Osteocyte (in vitro differentiated cells): Measurements from ENCODE around the gene KRTAP10-4. TPM values are rescaled to one million over a fixed set of nuclear protein-coding genes. Genes with fewer than 3 reads are reported as not detected.

ENCODE experiments used
- DNase-seq: peaks from one replicate; pipeline ENCODE4 v3.0.0; 2021; ENCODE audit warnings: mixed read lengths; ENCODE audit not compliant: unreplicated experiment; ENCODE audit errors: extremely low spot score
- H3K27ac Mint-ChIP-seq: one replicate; pipeline ENCODE4 v1.8.0; 2021; ENCODE audit warnings: mild to moderate bottlenecking, mixed read lengths; ENCODE audit not compliant: unreplicated experiment
- H3K27me3 Mint-ChIP-seq: one replicate; pipeline ENCODE4 v1.8.0; 2021; ENCODE audit warnings: mixed read lengths; ENCODE audit not compliant: unreplicated experiment
- H3K36me3 Mint-ChIP-seq: one replicate; pipeline ENCODE4 v1.8.0; 2021; ENCODE audit warnings: mixed read lengths; ENCODE audit not compliant: unreplicated experiment
- H3K4me1 Mint-ChIP-seq: one replicate; pipeline ENCODE4 v1.8.0; 2021; ENCODE audit warnings: mixed read lengths; ENCODE audit not compliant: unreplicated experiment
- H3K4me3 Mint-ChIP-seq: one replicate; pipeline ENCODE4 v1.8.0; 2021; ENCODE audit warnings: mild to moderate bottlenecking, moderate library complexity, mixed read lengths; ENCODE audit not compliant: unreplicated experiment
- H3K9me3 Mint-ChIP-seq: one replicate; pipeline ENCODE4 v1.8.0; 2021; ENCODE audit warnings: mixed read lengths; ENCODE audit not compliant: unreplicated experiment
- CTCF ChIP-seq: fragments of 200-600 bp; sonication (generic); IDR thresholded peaks from 2 replicates; pipeline ENCODE4 v1.5.0; 2021; ENCODE audit warnings: antibody characterized with exemption, mild to moderate bottlenecking, moderate library complexity
- total RNA-seq: library from RNA; stranded (reverse); gene quantifications from 2 replicates; pipeline ENCODE4 v1.2.1, GENCODE V29; 2021

KRTAP10-4 gene
- total RNA-seq, 1 donor from 2014 or later = not detected

GRCh38 chr21:44623575-44623974 lies 50.0 kb downstream of the KRTAP10-4 start:
- H3K36me3 Mint-ChIP-seq = no peaks in the 10 kb centered on the region
- peaks cover 44% of the 10 kb centered on the region for H3K9me3 Mint-ChIP-seq
- no peaks in the 10 kb centered on the region for H3K4me1 Mint-ChIP-seq
- DNase-seq = no peak
- no peak overlapping the region for H3K27ac Mint-ChIP-seq
- H3K27me3 Mint-ChIP-seq = peaks cover 7% of the 10 kb centered on the region
- no peak for TF ChIP-seq CTCF
- H3K4me3 Mint-ChIP-seq = no peak overlapping the region

Other genes with a start within 250 kb of the KRTAP10-4 start
- 23.0 and 23.4 TPM in 2 replicates for gene CFAP410, start 234.3 kb upstream of the KRTAP10-4 start, total RNA-seq
- gene TRPM2, start 220.1 kb upstream of the KRTAP10-4 start, total RNA-seq = not detected in 2 replicates
- 4.0 and 4.2 TPM in 2 replicates for gene LRRC3, start 118.2 kb upstream of the KRTAP10-4 start, total RNA-seq
- gene KRTAP10-1, start 33.5 kb upstream of the KRTAP10-4 start, total RNA-seq = not detected in 2 replicates
- gene KRTAP10-2, start 22.2 kb upstream of the KRTAP10-4 start, total RNA-seq = not detected in 2 replicates
- gene KRTAP10-3, start 14.9 kb upstream of the KRTAP10-4 start, total RNA-seq = not detected in 2 replicates
- not detected in 2 replicates for gene KRTAP10-5, start 6.9 kb downstream of the KRTAP10-4 start, total RNA-seq
- gene KRTAP10-6, start 18.8 kb downstream of the KRTAP10-4 start, total RNA-seq = not detected in 2 replicates
- gene KRTAP10-7, start 26.9 kb downstream of the KRTAP10-4 start, total RNA-seq = not detected in 2 replicates
- gene KRTAP10-8, start 38.4 kb downstream of the KRTAP10-4 start, total RNA-seq = not detected in 2 replicates
- gene KRTAP10-9, start 53.4 kb downstream of the KRTAP10-4 start, total RNA-seq = not detected in 2 replicates
- gene KRTAP10-10, start 63.6 kb downstream of the KRTAP10-4 start, total RNA-seq = not detected in 2 replicates
- gene KRTAP10-11, start 72.7 kb downstream of the KRTAP10-4 start, total RNA-seq = not detected in 2 replicates
- gene KRTAP12-4, start 80.9 kb downstream of the KRTAP10-4 start, total RNA-seq = not detected in 2 replicates
- gene KRTAP12-3, start 84.2 kb downstream of the KRTAP10-4 start, total RNA-seq = not detected in 2 replicates
- gene KRTAP12-2, start 93.2 kb downstream of the KRTAP10-4 start, total RNA-seq = not detected in 2 replicates
- gene KRTAP12-1, start 108.4 kb downstream of the KRTAP10-4 start, total RNA-seq = not detected in 2 replicates
- gene KRTAP10-12, start 123.4 kb downstream of the KRTAP10-4 start, total RNA-seq = not detected in 2 replicates
- gene TSPEAR, start 137.8 kb downstream of the KRTAP10-4 start, total RNA-seq = not detected in 2 replicates
- gene UBE2G2, start 228.1 kb downstream of the KRTAP10-4 start, total RNA-seq = 74.7 and 78.7 TPM in 2 replicates
- 69.6 and 74.9 TPM in 2 replicates for gene SUMO3, start 244.3 kb downstream of the KRTAP10-4 start, total RNA-seq